GM18511 (cell line): ENCODE data around the gene RCC1.
"Not testable (repeated sequence)": the region's sequence is repeated elsewhere in the genome, so short reads cannot be mapped to it uniquely, and the experiment has no call there.

Experiments
- ATAC-seq: cut with Tn5 transposase; IDR thresholded peaks from one replicate; pipeline ENCODE4 v1.9.1; 2021; ENCODE audit warnings: mild to moderate bottlenecking, moderate library complexity; ENCODE audit not compliant: unreplicated experiment

The RCC1 gene

GRCh38 chr1:28541414-28542015 lies 35.7 kb downstream of the RCC1 start:
- not testable (repeated sequence) for ATAC-seq

GRCh38 chr1:28545246-28545628 lies 39.4 kb downstream of the RCC1 start:
- no peak for ATAC-seq

DNA sequence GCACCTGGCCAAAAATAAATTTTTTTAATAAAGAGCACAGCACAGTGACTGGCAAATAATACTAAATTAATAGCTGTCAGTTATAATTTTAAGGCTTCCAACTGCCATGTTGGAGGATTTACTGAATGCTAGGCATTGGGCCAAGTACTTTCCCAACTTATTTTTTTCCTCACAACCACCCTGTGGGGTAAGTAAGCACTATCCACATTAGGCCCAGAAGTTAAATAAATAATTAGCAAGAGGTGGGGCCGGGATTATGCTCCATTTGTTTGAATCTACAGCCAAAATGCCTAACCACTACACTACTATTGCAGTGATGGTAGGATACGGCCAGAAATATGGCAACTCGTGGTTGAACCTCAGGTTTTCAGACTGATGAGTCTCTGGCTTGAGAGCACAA lies 42.5 kb downstream of the RCC1 start:
- ATAC-seq: no peak

- no peak for ATAC-seq
Observed at GRCh38 chr1:28551381-28551780, 45.5 kb downstream of the RCC1 start.

GRCh38 chr1:28552758-28553663 lies 47.2 kb downstream of the RCC1 start, which contains the start of gene TRNAU1AP:
TRNAU1AP (plus strand) TSS chr1:28553085; CDS start chr1:28553111, 26 bp downstream.
- peak; percentile 91 for ATAC-seq

DNA sequence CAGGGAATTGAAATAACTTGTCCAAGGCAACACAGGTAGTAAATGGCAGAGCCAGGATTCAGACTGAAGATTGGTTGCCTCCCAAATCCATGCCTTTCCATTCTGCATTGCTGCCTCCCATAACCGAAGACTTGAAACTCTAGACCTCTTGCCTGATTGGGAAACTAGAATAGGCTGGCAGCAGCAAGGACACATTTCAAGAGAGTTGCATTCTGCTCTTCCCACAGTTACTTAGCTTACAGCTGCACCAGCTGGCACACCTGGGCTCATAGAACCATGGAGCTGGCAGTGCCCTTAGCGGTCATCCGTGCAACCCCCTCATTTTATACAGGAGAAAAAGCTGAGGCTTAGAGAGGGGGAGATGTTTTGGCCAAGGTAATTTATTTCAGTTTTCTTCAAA lies 55.0 kb downstream of the RCC1 start:
- ATAC-seq: no peak

DNA sequence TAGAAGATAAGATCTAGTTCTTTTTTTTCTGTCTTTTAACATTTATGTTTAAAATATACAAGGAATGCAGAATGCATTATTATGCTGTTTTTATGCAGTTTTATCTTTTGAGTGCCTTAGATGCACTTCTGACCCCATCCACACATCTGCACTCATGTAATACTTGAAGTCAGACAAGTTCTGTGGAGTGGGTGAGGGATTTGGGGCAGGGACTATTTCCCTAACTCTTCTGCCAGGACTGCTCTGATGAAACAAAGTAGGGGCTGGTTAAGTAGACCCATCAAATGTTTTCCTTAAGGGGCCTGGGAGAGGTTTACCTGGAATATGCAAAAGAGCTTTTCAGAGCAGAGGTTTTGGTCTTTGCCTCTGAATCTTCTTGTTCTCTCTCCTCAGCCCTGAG lies 58.5 kb downstream of the RCC1 start:
- ATAC-seq: no peak

DNA sequence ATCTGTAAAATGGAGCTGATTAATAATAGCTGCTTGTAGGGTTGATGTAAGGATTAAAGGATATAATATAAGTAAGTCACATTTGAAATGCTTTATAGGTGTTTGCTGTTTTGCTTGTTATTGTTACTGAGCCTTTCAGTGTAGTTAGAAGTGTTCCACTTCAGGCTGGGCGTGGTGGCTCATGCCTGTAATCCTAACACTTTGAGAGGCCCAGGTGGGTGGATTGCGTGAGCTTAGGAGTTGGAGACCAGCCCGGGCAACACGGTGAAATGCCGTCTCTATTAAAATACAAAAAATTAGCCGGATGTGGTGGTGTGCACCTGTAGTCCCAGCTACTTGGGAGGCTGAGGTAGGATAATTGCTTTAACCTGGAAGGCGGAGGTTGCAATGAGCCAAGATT lies 59.2 kb downstream of the RCC1 start:
- no peak for ATAC-seq

- no peak for ATAC-seq
Observed at GRCh38 chr1:28565726-28566125, 59.9 kb downstream of the RCC1 start.

GRCh38 chr1:28566931-28567330 lies 61.1 kb downstream of the RCC1 start:
- ATAC-seq: no peak

- ATAC-seq: no peak
Observed at GRCh38 chr1:28571911-28572310, 66.1 kb downstream of the RCC1 start.

DNA sequence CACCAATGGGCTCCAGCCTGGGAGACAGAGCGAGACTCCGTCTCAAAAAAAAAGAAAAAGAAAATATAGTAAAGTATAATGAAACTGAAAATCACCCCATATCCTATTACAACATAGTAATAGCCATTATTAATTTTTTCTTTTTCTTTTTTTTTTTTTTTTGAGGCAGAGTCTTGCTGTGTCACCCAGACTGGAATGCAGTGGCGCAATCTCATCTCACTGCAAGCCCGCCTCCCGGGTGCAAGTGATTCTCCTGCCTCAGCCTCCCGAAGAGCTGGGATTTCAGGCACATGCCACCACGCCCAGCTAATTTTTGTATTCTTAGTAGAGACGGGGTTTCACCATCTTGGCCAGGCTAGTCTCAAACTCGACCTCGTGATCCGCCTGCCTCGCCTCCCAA lies 67.0 kb downstream of the RCC1 start:
- not testable (repeated sequence) for ATAC-seq

DNA sequence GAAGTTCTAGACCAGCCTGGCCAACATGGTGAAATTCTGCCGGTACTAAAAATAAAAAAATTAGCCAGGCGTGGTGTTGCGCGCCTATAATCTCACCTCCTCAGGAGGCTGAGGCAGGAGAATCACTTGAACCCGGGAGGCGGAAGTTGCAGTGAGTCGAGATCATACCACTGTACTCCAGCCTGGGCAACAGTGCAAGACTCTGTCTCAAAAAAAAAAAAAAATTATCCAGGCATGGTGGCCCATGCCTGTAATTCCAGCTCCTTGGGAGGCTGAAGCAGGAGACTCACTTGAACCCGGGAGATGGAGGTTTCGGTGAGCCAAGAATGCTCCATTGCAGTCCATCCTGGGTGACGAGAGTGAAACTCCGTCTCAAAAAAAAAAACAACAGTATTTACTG lies 67.7 kb downstream of the RCC1 start:
- no peak for ATAC-seq

DNA sequence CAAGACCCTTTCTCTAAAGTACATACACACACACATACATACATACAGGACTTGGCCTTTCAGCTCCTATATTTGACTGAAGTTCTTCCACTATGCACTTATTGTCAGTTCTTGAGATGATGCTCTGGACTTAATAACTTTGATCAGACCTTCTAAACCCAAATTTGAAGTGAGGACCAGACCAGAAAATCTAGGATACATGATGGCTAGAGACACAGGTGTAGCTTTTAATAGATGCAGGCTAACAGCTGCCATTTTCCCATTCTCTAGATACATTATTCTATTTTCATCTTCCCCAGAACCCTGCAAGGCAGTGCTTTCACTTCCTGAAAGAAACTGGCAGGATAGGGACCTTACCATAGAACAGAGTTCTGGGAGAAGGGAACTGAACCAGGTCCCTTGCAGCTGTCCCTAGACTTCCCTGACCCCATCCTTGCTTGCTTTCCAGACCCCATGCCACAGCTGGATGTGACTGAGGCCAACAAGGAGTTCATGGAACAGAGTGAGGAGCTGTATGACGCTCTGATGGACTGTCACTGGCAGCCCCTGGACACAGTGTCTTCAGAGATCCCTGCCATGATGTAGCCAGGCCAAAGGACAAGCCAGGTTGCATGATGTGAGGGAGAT lies 71.3 kb downstream of the RCC1 start:
- ATAC-seq: no peak

GRCh38 chr1:28577738-28578536 lies 72.1 kb downstream of the RCC1 start:
- no peak for ATAC-seq

GRCh38 chr1:28578696-28579218 lies 72.9 kb downstream of the RCC1 start:
- ATAC-seq: no peak

- no peak for ATAC-seq
Observed at GRCh38 chr1:28579401-28579800, 73.6 kb downstream of the RCC1 start.

GRCh38 chr1:28580722-28581530 lies 75.1 kb downstream of the RCC1 start:
- peak; percentile 6 for ATAC-seq

DNA sequence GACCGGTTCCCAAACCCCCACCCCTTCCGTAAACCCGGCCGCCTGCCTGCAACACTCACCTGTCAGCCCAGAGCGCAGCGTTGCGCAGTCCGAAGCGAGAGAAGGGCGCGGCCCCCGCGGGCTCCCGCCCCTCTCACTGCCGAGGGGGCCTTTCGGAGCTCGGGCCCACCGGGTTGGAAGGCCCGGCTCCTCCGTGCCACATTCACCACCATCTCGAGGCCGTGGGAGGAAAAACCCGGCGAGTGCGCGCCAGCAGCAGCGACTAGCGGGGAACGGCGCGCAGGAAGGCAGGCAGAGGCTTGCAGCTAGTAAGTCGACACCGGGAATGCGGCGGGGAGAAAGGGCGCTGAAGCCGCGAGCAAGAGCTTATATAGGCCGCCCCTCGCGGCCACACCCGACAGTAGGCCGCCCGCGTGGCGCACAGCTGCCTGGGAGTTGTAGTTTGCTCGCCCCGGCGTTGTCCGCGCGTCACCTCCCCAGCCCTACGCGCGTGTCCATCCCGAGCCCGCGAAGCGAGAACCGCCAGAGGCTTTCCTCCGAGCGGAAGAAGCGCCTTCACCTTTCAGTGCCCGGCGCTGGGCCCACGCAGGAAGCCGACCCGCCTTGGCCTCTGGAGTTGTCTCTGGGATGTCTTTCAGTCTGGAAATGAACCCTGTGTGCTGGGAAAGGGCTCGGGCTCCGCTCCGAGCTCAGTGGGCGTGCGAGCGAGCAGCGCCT lies 75.8 kb downstream of the RCC1 start:
- peak; percentile 85 for ATAC-seq
